HG03354 (cell line): ENCODE data around the gene MCC.
"Not testable (repeated sequence)": the region's sequence is repeated elsewhere in the genome, so short reads cannot be mapped to it uniquely, and the experiment has no call there.

Experiments used
- ATAC-seq: cut with Tn5 transposase; IDR thresholded peaks from one replicate; pipeline ENCODE4 v1.9.1; 2021; ENCODE audit warnings: mild to moderate bottlenecking; ENCODE audit not compliant: unreplicated experiment, poor library complexity, severe bottlenecking

MCC gene

GRCh38 chr5:113493446-113493845 lies 5.2 kb upstream of the MCC start:
- no peak for ATAC-seq

GRCh38 chr5:113491022-113491421 lies 2.8 kb upstream of the MCC start:
- ATAC-seq: no peak

- no peak for ATAC-seq
Measured at GRCh38 chr5:113490317-113490716, 2.1 kb upstream of the MCC start.

GRCh38 chr5:113489299-113489698 lies 1.0 kb upstream of the MCC start:
- peak; percentile 54 for ATAC-seq

GRCh38 chr5:113488645-113489184 lies 462 bp upstream of the MCC start:
- ATAC-seq: peak; percentile 15

- no peak for ATAC-seq
Measured at GRCh38 chr5:113487416-113487780, 855 bp downstream of the MCC start.

GRCh38 chr5:113480243-113480642 lies 8.0 kb downstream of the MCC start:
- ATAC-seq: no peak

- ATAC-seq: no peak
Measured at GRCh38 chr5:113478691-113479090, 9.6 kb downstream of the MCC start.

GRCh38 chr5:113474100-113474728 lies 14.0 kb downstream of the MCC start:
- no peak for ATAC-seq

GRCh38 chr5:113463032-113463431 lies 25.2 kb downstream of the MCC start:
- ATAC-seq: no peak

- ATAC-seq: not testable (repeated sequence)
Measured at GRCh38 chr5:113457106-113457505, 31.1 kb downstream of the MCC start.

GRCh38 chr5:113452941-113453340 lies 35.3 kb downstream of the MCC start:
- ATAC-seq: no peak

GRCh38 chr5:113451797-113452196 lies 36.5 kb downstream of the MCC start:
- ATAC-seq: no peak

GRCh38 chr5:113450929-113451328 lies 37.3 kb downstream of the MCC start:
- ATAC-seq: no peak

- no peak for ATAC-seq
Measured at GRCh38 chr5:113450462-113450861, 37.8 kb downstream of the MCC start.

- ATAC-seq: no peak
Measured at GRCh38 chr5:113448252-113448651, 40.0 kb downstream of the MCC start.

- ATAC-seq: no peak
Measured at GRCh38 chr5:113447498-113448050, 40.7 kb downstream of the MCC start.

- ATAC-seq: no peak
Measured at GRCh38 chr5:113446358-113446927, 41.8 kb downstream of the MCC start.

- no peak for ATAC-seq
Measured at GRCh38 chr5:113437111-113437510, 51.1 kb downstream of the MCC start.

- ATAC-seq: no peak
Measured at GRCh38 chr5:113435575-113435974, 52.7 kb downstream of the MCC start.

- no peak for ATAC-seq
Measured at GRCh38 chr5:113434889-113435288, 53.4 kb downstream of the MCC start, which contains the start of gene TSSK1B. TSS of gene TSSK1B (minus strand) at chr5:113434989. CDS start at chr5:113434839, 150 bp downstream.
